Measurements from ENCODE around the gene MAP1LC3B.

- no peak for TF ChIP-seq EZH2phosphoT487 (IDR thresholded peaks at IDR 0.05; ENCODE audit: borderline replicate concordance, low read length)
- no peak for TF ChIP-seq CTCF (IDR thresholded peaks at IDR 0.05; ENCODE audit: low read depth, low read length, poor library complexity, severe bottlenecking)
These were observed 45.2 kb downstream of the MAP1LC3B start for GRCh38 chr16:87437327-87437726.

Data from DOHH2 (cell line).